ENCODE measurements around the gene RLF.

- TF ChIP-seq USF2 (IDR thresholded peaks at IDR 0.05; ENCODE audit: borderline replicate concordance, low read depth, low read length) (no peak; the same call in 1 of the 2 replicates), TCF3 (IDR thresholded peaks at IDR 0.05; ENCODE audit: borderline replicate concordance, insufficient read depth, low read depth, low read length) (no peak), ZNF274 (IDR thresholded peaks at IDR 0.05; ENCODE audit: insufficient read depth, insufficient read length) (no peak), CTCF (IDR thresholded peaks at IDR 0.05 in 2 of 3, conservative IDR thresholded peaks at IDR 0.05 in 1 of 3; ENCODE audit: control insufficient read depth in 2 of 3, extremely low read depth in 1 of 3, insufficient read depth in 1 of 3, low read depth in 3 of 3, low read length in 3 of 3) (no peak), POLR2AphosphoS5 (IDR thresholded peaks at IDR 0.05; ENCODE audit: low read length) (no peak), POLR2A (IDR thresholded peaks at IDR 0.05; ENCODE audit: low read depth, low read length) (no peak), ATF2 (IDR thresholded peaks at IDR 0.05; ENCODE audit: low read length) (no peak), SMC3 (IDR thresholded peaks at IDR 0.05; ENCODE audit: borderline replicate concordance, low read length) (no peak), CREB1 (IDR thresholded peaks at IDR 0.05; ENCODE audit: low read depth) (no peak), EZH2 (IDR thresholded peaks at IDR 0.05; ENCODE audit: borderline replicate concordance, control insufficient read depth, low read depth, low read length) (no peak), SIN3A (IDR thresholded peaks at IDR 0.05; ENCODE audit: low read depth, low read length) (no peak), EP300 (IDR thresholded peaks at IDR 0.05; ENCODE audit: borderline replicate concordance in 1 of 2, control insufficient read depth in 1 of 2, low read depth in 2 of 2, low read length in 2 of 2) (no peak)
These were observed 1.7 kb downstream of the RLF start for GRCh38 chr1:40162753-40163441.

Measured in GM12878 (cell line).